ENCODE measurements around the gene CENPN.

The CENPN gene

GRCh38 chr16:80968386-80969113, 38.5 kb upstream of the CENPN start:
- no peak for TF ChIP-seq BACH2 (CRISPR knock-in tag; IDR thresholded peaks at IDR 0.05; ENCODE audit: borderline replicate concordance)
- no peak for TF ChIP-seq ZNF70 (CRISPR knock-in tag; IDR thresholded peaks at IDR 0.05)
- no peak for TF ChIP-seq OSR1 (CRISPR knock-in tag; IDR thresholded peaks at IDR 0.05)
- no peak for TF ChIP-seq ZFP30 (CRISPR knock-in tag; IDR thresholded peaks at IDR 0.05)

GRCh38 chr16:80969114-80969484, 37.9 kb upstream of the CENPN start:
- ATAC-seq = no peak
- TF ChIP-seq CREB5 (CRISPR knock-in tag; IDR thresholded peaks at IDR 0.05; ENCODE audit: low read depth) = no peak
- TF ChIP-seq SNAI2 (CRISPR knock-in tag; IDR thresholded peaks at IDR 0.05) = no peak

More at GRCh38 chr16:80968386-80969113, 38.5 kb upstream of the CENPN start:
- ATAC-seq = no peak; the same call in 2 of the 3 replicates

DNA sequence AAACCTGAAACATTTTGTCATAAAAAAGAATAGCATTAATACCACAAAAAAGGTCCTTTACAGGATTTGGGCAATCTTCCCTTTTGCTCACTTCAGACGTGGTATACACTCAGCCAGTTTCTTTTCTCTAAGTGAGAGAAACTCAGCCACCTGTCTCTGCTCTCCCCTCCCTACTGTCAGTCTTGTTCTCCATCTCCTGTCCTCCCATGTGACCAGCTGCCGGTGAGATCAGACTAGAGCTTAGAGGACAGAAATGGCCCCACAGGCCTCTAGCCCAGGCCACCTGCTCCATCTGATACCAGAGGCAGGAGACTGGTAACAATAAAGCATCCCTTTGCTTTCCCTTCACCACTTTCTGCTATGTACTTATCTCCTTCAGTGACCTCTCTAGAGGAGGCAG, 35.2 kb upstream of the CENPN start:
- no peak for ATAC-seq
- TF ChIP-seq, protein P1, sequence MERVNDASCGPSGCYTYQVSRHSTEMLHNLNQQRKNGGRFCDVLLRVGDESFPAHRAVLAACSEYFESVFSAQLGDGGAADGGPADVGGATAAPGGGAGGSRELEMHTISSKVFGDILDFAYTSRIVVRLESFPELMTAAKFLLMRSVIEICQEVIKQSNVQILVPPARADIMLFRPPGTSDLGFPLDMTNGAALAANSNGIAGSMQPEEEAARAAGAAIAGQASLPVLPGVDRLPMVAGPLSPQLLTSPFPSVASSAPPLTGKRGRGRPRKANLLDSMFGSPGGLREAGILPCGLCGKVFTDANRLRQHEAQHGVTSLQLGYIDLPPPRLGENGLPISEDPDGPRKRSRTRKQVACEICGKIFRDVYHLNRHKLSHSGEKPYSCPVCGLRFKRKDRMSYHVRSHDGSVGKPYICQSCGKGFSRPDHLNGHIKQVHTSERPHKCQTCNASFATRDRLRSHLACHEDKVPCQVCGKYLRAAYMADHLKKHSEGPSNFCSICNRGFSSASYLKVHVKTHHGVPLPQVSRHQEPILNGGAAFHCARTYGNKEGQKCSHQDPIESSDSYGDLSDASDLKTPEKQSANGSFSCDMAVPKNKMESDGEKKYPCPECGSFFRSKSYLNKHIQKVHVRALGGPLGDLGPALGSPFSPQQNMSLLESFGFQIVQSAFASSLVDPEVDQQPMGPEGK (CRISPR knock-in tag; IDR thresholded peaks at IDR 0.05; ENCODE audit: borderline replicate concordance) = no peak
- TF ChIP-seq ZFP30 (CRISPR knock-in tag; IDR thresholded peaks at IDR 0.05) (no peak), ARNTL (CRISPR knock-in tag; IDR thresholded peaks at IDR 0.05; ENCODE audit: borderline replicate concordance, low read depth) (no peak), SNAI2 (CRISPR knock-in tag; IDR thresholded peaks at IDR 0.05) (no peak), BACH2 (CRISPR knock-in tag; IDR thresholded peaks at IDR 0.05; ENCODE audit: borderline replicate concordance) (no peak), TOX (CRISPR knock-in tag; IDR thresholded peaks at IDR 0.05; ENCODE audit: borderline replicate concordance) (no peak), ZNF565 (CRISPR knock-in tag; conservative IDR thresholded peaks at IDR 0.05; ENCODE audit: low read depth) (no peak), ISL1 (CRISPR knock-in tag; IDR thresholded peaks at IDR 0.05) (no peak), POU6F1 (CRISPR knock-in tag; IDR thresholded peaks at IDR 0.05; ENCODE audit: borderline replicate concordance, low read depth) (no peak)
- TF ChIP-seq, protein P2, sequence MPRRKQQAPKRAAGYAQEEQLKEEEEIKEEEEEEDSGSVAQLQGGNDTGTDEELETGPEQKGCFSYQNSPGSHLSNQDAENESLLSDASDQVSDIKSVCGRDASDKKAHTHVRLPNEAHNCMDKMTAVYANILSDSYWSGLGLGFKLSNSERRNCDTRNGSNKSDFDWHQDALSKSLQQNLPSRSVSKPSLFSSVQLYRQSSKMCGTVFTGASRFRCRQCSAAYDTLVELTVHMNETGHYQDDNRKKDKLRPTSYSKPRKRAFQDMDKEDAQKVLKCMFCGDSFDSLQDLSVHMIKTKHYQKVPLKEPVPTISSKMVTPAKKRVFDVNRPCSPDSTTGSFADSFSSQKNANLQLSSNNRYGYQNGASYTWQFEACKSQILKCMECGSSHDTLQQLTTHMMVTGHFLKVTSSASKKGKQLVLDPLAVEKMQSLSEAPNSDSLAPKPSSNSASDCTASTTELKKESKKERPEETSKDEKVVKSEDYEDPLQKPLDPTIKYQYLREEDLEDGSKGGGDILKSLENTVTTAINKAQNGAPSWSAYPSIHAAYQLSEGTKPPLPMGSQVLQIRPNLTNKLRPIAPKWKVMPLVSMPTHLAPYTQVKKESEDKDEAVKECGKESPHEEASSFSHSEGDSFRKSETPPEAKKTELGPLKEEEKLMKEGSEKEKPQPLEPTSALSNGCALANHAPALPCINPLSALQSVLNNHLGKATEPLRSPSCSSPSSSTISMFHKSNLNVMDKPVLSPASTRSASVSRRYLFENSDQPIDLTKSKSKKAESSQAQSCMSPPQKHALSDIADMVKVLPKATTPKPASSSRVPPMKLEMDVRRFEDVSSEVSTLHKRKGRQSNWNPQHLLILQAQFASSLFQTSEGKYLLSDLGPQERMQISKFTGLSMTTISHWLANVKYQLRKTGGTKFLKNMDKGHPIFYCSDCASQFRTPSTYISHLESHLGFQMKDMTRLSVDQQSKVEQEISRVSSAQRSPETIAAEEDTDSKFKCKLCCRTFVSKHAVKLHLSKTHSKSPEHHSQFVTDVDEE (CRISPR knock-in tag; IDR thresholded peaks at IDR 0.05) = no peak
- TF ChIP-seq, protein P3, sequence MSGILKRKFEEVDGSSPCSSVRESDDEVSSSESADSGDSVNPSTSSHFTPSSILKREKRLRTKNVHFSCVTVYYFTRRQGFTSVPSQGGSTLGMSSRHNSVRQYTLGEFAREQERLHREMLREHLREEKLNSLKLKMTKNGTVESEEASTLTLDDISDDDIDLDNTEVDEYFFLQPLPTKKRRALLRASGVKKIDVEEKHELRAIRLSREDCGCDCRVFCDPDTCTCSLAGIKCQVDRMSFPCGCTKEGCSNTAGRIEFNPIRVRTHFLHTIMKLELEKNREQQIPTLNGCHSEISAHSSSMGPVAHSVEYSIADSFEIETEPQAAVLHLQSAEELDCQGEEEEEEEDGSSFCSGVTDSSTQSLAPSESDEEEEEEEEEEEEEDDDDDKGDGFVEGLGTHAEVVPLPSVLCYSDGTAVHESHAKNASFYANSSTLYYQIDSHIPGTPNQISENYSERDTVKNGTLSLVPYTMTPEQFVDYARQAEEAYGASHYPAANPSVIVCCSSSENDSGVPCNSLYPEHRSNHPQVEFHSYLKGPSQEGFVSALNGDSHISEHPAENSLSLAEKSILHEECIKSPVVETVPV (CRISPR knock-in tag; IDR thresholded peaks at IDR 0.05) = no peak

DNA sequence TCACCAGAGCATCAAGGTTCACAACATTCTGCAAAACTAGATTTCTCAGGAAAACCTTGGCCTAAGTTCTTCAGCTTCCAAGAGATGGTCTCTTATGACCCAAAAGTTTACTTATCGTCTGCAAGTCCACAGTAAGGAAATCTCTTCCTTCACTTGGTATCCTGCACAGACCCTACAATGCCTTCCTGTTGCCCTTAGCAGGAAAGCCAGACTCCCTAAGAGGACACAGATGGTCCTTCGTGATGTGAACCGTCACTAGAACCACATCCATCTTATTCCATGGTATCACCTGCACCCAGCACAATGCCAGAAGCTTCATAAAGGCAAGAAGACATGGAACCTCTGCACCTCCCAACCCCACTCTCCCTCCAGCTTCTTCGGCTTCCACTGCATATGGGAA, 34.4 kb upstream of the CENPN start:
- no peak for ATAC-seq
- TF ChIP-seq, protein P2 (CRISPR knock-in tag; IDR thresholded peaks at IDR 0.05) = no peak
- TF ChIP-seq GLIS3 (CRISPR knock-in tag; IDR thresholded peaks at IDR 0.05) (no peak), OSR1 (CRISPR knock-in tag; IDR thresholded peaks at IDR 0.05) (no peak), POU6F1 (CRISPR knock-in tag; IDR thresholded peaks at IDR 0.05; ENCODE audit: borderline replicate concordance, low read depth) (no peak), CREB5 (CRISPR knock-in tag; IDR thresholded peaks at IDR 0.05; ENCODE audit: low read depth) (no peak), ZNF70 (CRISPR knock-in tag; IDR thresholded peaks at IDR 0.05) (no peak), ESRRG (CRISPR knock-in tag; IDR thresholded peaks at IDR 0.05) (no peak)
